ENCODE measurements around the gene RTL3. TPM values are rescaled to one million over a fixed set of nuclear protein-coding genes. Genes with fewer than 3 reads are reported as not detected.

RTL3 gene
- total RNA-seq, 1 donor from 2014 or later, result not detected

DNA sequence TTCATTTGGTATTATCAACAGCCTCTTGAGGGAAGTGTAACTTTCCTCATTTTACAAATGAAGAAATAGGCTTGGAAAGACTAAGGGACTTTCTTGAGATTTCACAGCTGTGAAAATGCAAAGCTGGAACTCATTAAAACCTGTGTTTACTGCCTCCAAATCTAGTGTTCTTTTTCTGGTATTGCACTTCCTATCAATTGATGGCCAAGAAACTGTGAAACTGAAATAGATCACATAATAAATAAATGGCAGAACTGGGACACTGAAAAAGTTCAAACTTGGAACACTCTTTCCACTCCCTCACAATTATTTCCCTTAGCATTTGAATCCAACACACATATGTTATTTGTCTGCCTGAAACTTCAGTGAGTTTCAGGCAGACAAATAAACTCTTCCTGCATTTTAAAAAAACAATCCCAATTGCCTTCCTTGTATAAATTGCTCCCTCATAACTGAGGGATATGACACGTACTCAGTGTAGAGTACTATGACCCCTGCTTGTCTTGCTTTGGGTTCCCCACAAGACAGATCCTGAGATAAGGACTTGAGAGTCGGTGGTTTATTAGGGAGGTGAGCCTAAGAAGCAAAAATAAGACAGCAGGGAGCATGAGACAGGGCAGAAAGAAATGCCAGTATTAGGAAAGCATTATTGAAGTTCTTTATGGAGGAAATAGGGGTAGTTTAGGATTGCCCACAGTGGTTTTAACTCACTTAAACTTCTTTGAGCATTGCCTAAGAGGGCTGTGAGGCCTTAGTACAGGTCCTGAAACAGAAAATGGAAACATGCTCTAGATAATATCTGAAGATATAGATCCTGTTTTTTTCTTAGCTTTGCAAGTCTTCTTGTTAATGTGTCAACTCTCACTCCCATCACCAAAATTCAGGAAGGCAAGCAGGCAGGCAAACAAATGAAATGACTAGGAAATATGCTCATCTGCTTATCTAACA lies 33.9 kb downstream of the RTL3 start:
- no peak for DNase-seq (ENCODE audit: low read depth)
- Histone ChIP-seq H3K4me3 (ENCODE audit: low read depth, low read length) (no peak overlapping the region), H3K27me3 (ENCODE audit: control insufficient read depth, insufficient read depth, low read length) (no peaks in the 10 kb centered on the region)

DNA sequence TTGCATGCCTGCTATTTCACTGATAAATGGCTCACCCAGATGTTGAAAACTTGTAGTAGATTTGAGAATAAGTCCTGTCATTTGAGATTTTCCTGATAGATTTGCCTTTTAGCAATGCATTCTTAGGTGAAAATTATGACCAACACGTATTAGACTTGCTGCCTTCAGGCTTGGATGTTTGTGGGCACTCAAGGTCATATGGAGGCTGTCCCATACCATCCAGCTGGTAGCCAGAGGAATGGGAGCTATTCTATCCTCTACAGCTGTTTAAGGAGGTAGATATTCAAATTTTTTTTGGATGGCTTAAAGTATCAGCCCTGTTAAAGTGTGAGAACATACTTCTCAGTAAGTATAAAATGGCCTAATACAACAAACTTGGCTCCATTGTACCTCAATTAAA lies 34.7 kb downstream of the RTL3 start:
- Histone ChIP-seq H3K36me3 (ENCODE audit: control insufficient read depth, insufficient read depth, low read length) (no peaks in the 10 kb centered on the region), H3K4me3 (ENCODE audit: low read depth, low read length) (no peak overlapping the region), H3K27me3 (ENCODE audit: control insufficient read depth, insufficient read depth, low read length) (no peaks in the 10 kb centered on the region)
- no peak for DNase-seq (ENCODE audit: low read depth)
- TF ChIP-seq, protein P1, sequence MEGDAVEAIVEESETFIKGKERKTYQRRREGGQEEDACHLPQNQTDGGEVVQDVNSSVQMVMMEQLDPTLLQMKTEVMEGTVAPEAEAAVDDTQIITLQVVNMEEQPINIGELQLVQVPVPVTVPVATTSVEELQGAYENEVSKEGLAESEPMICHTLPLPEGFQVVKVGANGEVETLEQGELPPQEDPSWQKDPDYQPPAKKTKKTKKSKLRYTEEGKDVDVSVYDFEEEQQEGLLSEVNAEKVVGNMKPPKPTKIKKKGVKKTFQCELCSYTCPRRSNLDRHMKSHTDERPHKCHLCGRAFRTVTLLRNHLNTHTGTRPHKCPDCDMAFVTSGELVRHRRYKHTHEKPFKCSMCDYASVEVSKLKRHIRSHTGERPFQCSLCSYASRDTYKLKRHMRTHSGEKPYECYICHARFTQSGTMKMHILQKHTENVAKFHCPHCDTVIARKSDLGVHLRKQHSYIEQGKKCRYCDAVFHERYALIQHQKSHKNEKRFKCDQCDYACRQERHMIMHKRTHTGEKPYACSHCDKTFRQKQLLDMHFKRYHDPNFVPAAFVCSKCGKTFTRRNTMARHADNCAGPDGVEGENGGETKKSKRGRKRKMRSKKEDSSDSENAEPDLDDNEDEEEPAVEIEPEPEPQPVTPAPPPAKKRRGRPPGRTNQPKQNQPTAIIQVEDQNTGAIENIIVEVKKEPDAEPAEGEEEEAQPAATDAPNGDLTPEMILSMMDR (IDR thresholded peaks at IDR 0.05; ENCODE audit: insufficient read depth, low read length, poor library complexity, severe bottlenecking), result no peak

More for the DNA sequence above, 33.9 kb downstream of the RTL3 start:
- H3K36me3 ChIP-seq (ENCODE audit: control insufficient read depth, insufficient read depth, low read length), result no peaks in the 10 kb centered on the region
- TF ChIP-seq, protein P1 (IDR thresholded peaks at IDR 0.05; ENCODE audit: insufficient read depth, low read length, poor library complexity, severe bottlenecking), result no peak

DNA sequence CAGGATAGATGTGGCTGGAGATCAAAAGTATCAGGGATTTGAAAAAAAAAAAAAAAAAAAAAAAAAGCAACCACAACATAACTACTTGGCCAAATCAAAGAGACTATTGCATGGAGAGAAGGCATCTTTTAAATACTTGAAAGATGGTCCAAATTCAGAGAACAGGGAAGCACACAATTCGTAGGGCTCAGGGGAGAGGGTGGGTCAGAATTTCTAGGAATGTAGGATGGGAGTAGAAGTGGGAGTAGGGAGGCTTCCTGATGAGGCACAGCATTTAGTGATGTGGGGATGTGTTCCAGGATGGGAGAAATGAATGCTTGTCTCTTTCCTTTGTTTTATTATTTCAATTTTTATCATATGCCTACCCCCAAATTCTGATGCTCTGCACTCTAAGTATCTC lies 36.3 kb downstream of the RTL3 start:
- TF ChIP-seq, protein P1 (IDR thresholded peaks at IDR 0.05; ENCODE audit: insufficient read depth, low read length, poor library complexity, severe bottlenecking), result no peak
- Histone ChIP-seq H3K36me3 (ENCODE audit: control insufficient read depth, insufficient read depth, low read length) (no peaks in the 10 kb centered on the region), H3K4me3 (ENCODE audit: low read depth, low read length) (no peak overlapping the region), H3K27me3 (ENCODE audit: control insufficient read depth, insufficient read depth, low read length) (no peaks in the 10 kb centered on the region)
- no peak for DNase-seq (ENCODE audit: low read depth)

DNA sequence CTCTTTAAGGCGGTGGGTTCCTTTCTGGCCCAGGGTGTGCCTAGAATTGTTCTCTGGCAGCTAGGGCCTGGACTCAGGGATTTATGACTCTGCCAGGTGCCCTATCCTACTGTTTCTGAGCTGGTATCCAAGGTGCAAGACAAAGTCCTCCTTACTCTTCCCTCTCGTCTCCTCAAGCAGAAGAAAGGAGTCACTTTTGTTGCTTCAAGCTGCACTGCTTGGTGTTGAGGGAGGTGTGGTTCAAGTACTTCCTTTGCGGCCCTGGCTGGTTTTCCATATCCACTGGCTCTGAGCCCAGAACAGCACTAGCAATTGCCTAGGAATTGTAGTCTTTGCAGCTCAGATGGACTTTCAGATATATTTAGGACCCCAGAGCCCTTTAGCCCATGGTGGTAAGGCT lies 39.3 kb downstream of the RTL3 start:
- no peak for DNase-seq (ENCODE audit: low read depth)
- H3K27me3 ChIP-seq (ENCODE audit: control insufficient read depth, insufficient read depth, low read length), result no peaks in the 10 kb centered on the region
- TF ChIP-seq, protein P1 (IDR thresholded peaks at IDR 0.05; ENCODE audit: insufficient read depth, low read length, poor library complexity, severe bottlenecking), result no peak

DNA sequence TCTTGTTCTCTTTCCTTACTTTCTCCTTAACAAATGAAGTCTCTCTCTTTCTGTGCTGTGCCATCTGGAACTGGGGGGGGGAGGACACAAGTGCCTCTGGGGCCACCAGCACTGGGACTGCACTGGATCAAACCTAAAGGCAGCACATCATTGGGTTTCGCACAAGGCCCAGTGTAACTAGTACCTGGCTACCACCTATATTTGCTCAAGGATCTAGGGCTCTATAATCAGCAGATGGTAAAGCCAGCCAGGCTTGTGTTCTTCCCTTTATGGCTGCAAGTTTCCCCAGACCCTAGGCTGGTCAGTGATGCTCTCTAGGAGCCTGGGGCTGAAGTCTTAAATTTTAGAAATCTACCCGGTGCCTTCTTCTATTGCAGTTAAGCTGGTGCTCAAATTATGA lies 40.1 kb downstream of the RTL3 start:
- H3K27me3 ChIP-seq (ENCODE audit: control insufficient read depth, insufficient read depth, low read length), result no peaks in the 10 kb centered on the region
- TF ChIP-seq, protein P1 (IDR thresholded peaks at IDR 0.05; ENCODE audit: insufficient read depth, low read length, poor library complexity, severe bottlenecking), result no peak
- DNase-seq (ENCODE audit: low read depth), result no peak
- no peaks in the 10 kb centered on the region for H3K36me3 ChIP-seq (ENCODE audit: control insufficient read depth, insufficient read depth, low read length)
- H3K4me3 ChIP-seq (ENCODE audit: low read depth, low read length), result no peak overlapping the region

More for the DNA sequence above, 39.3 kb downstream of the RTL3 start:
- Histone ChIP-seq H3K4me3 (ENCODE audit: low read depth, low read length) (no peak overlapping the region), H3K36me3 (ENCODE audit: control insufficient read depth, insufficient read depth, low read length) (no peaks in the 10 kb centered on the region)
